SJCRH30 (cell line): ENCODE results near the gene VSIR. TPM values are rescaled to one million over a fixed set of nuclear protein-coding genes. Genes with fewer than 3 reads are reported as not detected.
A peak's percentile ranks its signal among the peaks of the same experiment; 100 is the strongest.

Experiments used
- DNase-seq, 2 experiments: peaks; one replicate each; pipeline ENCODE4 v3.0.0-alpha.2; 2015 to 2020
- H3K27ac ChIP-seq: fragments of 250-450 bp; sonication (Bioruptor Pico); 2 replicates; pipeline ENCODE4 v1.5.1; 2020; ENCODE audit warnings: mild to moderate bottlenecking, moderate library complexity
- H3K27me3 ChIP-seq: fragments of 250-450 bp; sonication (Bioruptor Pico); 2 replicates; pipeline ENCODE4 v1.5.1; 2020; ENCODE audit warnings: mild to moderate bottlenecking, moderate library complexity
- H3K36me3 ChIP-seq: fragments of 250-450 bp; sonication (Bioruptor Pico); 2 replicates; pipeline ENCODE4 v1.5.1; 2020; ENCODE audit warnings: mild to moderate bottlenecking, moderate library complexity
- H3K4me1 ChIP-seq: fragments of 250-450 bp; sonication (Bioruptor Pico); 2 replicates; pipeline ENCODE4 v1.5.1; 2020; ENCODE audit warnings: mild to moderate bottlenecking, moderate library complexity
- H3K4me3 ChIP-seq: fragments of 250-450 bp; sonication (Bioruptor Pico); 2 replicates; pipeline ENCODE4 v1.5.1; 2020; ENCODE audit warnings: mild to moderate bottlenecking, moderate library complexity
- H3K9me3 ChIP-seq: fragments of 250-450 bp; sonication (Bioruptor Pico); replicated peaks from 2 replicates; pipeline ENCODE4 v1.5.1; 2020; ENCODE audit warnings: mild to moderate bottlenecking, moderate library complexity
- total RNA-seq: library from RNA; depleted of rRNA; stranded (reverse); fragments of >200 nt; shearing (Covaris generic); gene quantifications from 2 replicates; pipeline ENCODE4 v1.2.3, GENCODE V29; 2014

Gene VSIR
- total RNA-seq, 1 experiment from 2014 or later = 2.6 TPM

GRCh38 chr10:71812016-71812912, 38.9 kb upstream of the VSIR start:
- Histone ChIP-seq H3K27ac (no peak overlapping the region), H3K27me3 (no peaks in the 10 kb centered on the region), H3K4me3 (no peak overlapping the region), H3K36me3 (0 out of 2 replicates have a peak, but pooled peaks cover 3% of the 10 kb centered on the region), H3K9me3 (no peaks in the 10 kb centered on the region), H3K4me1 (no peaks in the 10 kb centered on the region)
- peak; percentile 51 to 69 for DNase-seq

- no peaks in the 10 kb centered on the region for H3K4me1 ChIP-seq
- no peak overlapping the region for H3K4me3 ChIP-seq
- no peaks in the 10 kb centered on the region for H3K36me3 ChIP-seq
- no peaks in the 10 kb centered on the region for H3K9me3 ChIP-seq
- H3K27ac ChIP-seq = no peak overlapping the region
- no peak for DNase-seq
- no peaks in the 10 kb centered on the region for H3K27me3 ChIP-seq
Measured at GRCh38 chr10:71811351-71811750, 38.0 kb upstream of the VSIR start.

- Histone ChIP-seq H3K36me3 (no peaks in the 10 kb centered on the region), H3K4me3 (no peak overlapping the region), H3K9me3 (no peaks in the 10 kb centered on the region)
Measured at GRCh38 chr10:71810048-71810750, 36.9 kb upstream of the VSIR start.

GRCh38 chr10:71809628-71810027, 36.3 kb upstream of the VSIR start:
- no peaks in the 10 kb centered on the region for H3K36me3 ChIP-seq
- DNase-seq = no peak
- no peaks in the 10 kb centered on the region for H3K27me3 ChIP-seq
- no peaks in the 10 kb centered on the region for H3K4me1 ChIP-seq
- H3K9me3 ChIP-seq = no peaks in the 10 kb centered on the region
- H3K4me3 ChIP-seq = no peak overlapping the region
- H3K27ac ChIP-seq = no peak overlapping the region

More at GRCh38 chr10:71810048-71810750, 36.9 kb upstream of the VSIR start:
- H3K27ac ChIP-seq = no peak overlapping the region
- no peak for DNase-seq
- H3K4me1 ChIP-seq = no peaks in the 10 kb centered on the region
- no peaks in the 10 kb centered on the region for H3K27me3 ChIP-seq

GRCh38 chr10:71807557-71808510, 34.5 kb upstream of the VSIR start:
- Histone ChIP-seq H3K4me3 (no peak overlapping the region), H3K27me3 (no peaks in the 10 kb centered on the region), H3K27ac (no peak overlapping the region), H3K36me3 (no peaks in the 10 kb centered on the region), H3K4me1 (no peaks in the 10 kb centered on the region), H3K9me3 (no peaks in the 10 kb centered on the region)
- DNase-seq = no peak

- Histone ChIP-seq H3K27ac (no peak overlapping the region), H3K4me1 (no peaks in the 10 kb centered on the region), H3K4me3 (no peak overlapping the region), H3K36me3 (no peaks in the 10 kb centered on the region), H3K27me3 (no peaks in the 10 kb centered on the region), H3K9me3 (no peaks in the 10 kb centered on the region)
- DNase-seq = no peak
Measured at GRCh38 chr10:71806704-71807556, 33.6 kb upstream of the VSIR start.

- Histone ChIP-seq H3K27ac (no peak overlapping the region), H3K27me3 (no peaks in the 10 kb centered on the region), H3K4me3 (no peak overlapping the region), H3K4me1 (no peaks in the 10 kb centered on the region), H3K9me3 (no peaks in the 10 kb centered on the region), H3K36me3 (no peaks in the 10 kb centered on the region)
- no peak for DNase-seq
Measured at GRCh38 chr10:71805776-71806703, 32.7 kb upstream of the VSIR start.

GRCh38 chr10:71804077-71804476, 30.8 kb upstream of the VSIR start:
- Histone ChIP-seq H3K4me1 (no peaks in the 10 kb centered on the region), H3K9me3 (no peaks in the 10 kb centered on the region), H3K27ac (no peak overlapping the region), H3K4me3 (no peak overlapping the region), H3K27me3 (no peaks in the 10 kb centered on the region), H3K36me3 (no peaks in the 10 kb centered on the region)
- DNase-seq = no peak

- Histone ChIP-seq H3K27ac (no peak overlapping the region), H3K9me3 (no peaks in the 10 kb centered on the region), H3K36me3 (no peaks in the 10 kb centered on the region), H3K4me3 (no peak overlapping the region), H3K4me1 (no peaks in the 10 kb centered on the region), H3K27me3 (no peaks in the 10 kb centered on the region)
- no peak for DNase-seq
Measured at GRCh38 chr10:71802715-71803488, 29.6 kb upstream of the VSIR start.

- DNase-seq = no peak
- no peak overlapping the region for H3K4me3 ChIP-seq
- H3K36me3 ChIP-seq = no peaks in the 10 kb centered on the region
- no peaks in the 10 kb centered on the region for H3K4me1 ChIP-seq
- no peaks in the 10 kb centered on the region for H3K9me3 ChIP-seq
- no peak overlapping the region for H3K27ac ChIP-seq
- H3K27me3 ChIP-seq = no peaks in the 10 kb centered on the region
Measured at GRCh38 chr10:71802235-71802634, 28.9 kb upstream of the VSIR start.

- Histone ChIP-seq H3K27ac (no peak overlapping the region), H3K27me3 (no peaks in the 10 kb centered on the region), H3K36me3 (no peaks in the 10 kb centered on the region), H3K4me1 (no peaks in the 10 kb centered on the region), H3K4me3 (no peak overlapping the region), H3K9me3 (no peaks in the 10 kb centered on the region)
- DNase-seq = no peak
Measured at GRCh38 chr10:71801361-71801760, 28.0 kb upstream of the VSIR start.

GRCh38 chr10:71799608-71800453, 26.5 kb upstream of the VSIR start:
- Histone ChIP-seq H3K9me3 (no peaks in the 10 kb centered on the region), H3K27me3 (no peaks in the 10 kb centered on the region), H3K4me1 (no peaks in the 10 kb centered on the region), H3K36me3 (no peaks in the 10 kb centered on the region), H3K4me3 (no peak overlapping the region), H3K27ac (no peak overlapping the region)
- DNase-seq = no peak
